ENCODE data around the gene CSNK2A2. TPM values are rescaled to one million over a fixed set of nuclear protein-coding genes. Genes with fewer than 3 reads are reported as not detected.

The CSNK2A2 gene
- total and polyA plus RNA-seq, 9 of the 15 experiments (the other 6 are each of a cell fraction or from before 2014, with no cell fraction given): 20.8 to 109 (median 44.7) TPM

GRCh38 chr16:58116081-58116480, 81.8 kb downstream of the CSNK2A2 start:
- H3K79me2 ChIP-seq (ENCODE audit: control insufficient read depth, insufficient read depth, low read length): peaks cover 49% of the 10 kb centered on the region
- H3K9ac ChIP-seq (ENCODE audit: insufficient read depth in 1 of 2, low read depth in 2 of 2, low read length in 2 of 2): no peak overlapping the region
- ATAC-seq: no peak
- H3K36me3 ChIP-seq (ENCODE audit: control insufficient read depth, insufficient read depth, low read length): peaks cover 48% of the 10 kb centered on the region
- H3K4me2 ChIP-seq (ENCODE audit: insufficient read depth, low read length): no peak overlapping the region
- no peak overlapping the region for H2AFZ ChIP-seq (ENCODE audit: low read depth, low read length)
- WGBS (ENCODE audit: insufficient coverage, low coverage, missing lambda C conversion rate): 83% methylated on average over 6 of the region's 6 CpGs
- H3K27me3 ChIP-seq (ENCODE audit: control insufficient read depth in 2 of 2, insufficient read depth in 2 of 2, low read length in 2 of 2): no peaks in the 10 kb centered on the region
- ChIA-PET POLR2A (interaction anchor here (1.0 to 1.9 kb wide), 3 partner anchors 9 to 13 kb away, joined by 5 to 7 read pairs (median 6); partner anchors contain the start of gene CFAP20), CTCF (ENCODE audit: low intra/inter-chr PET ratio) (interaction anchor here (0.5 kb wide), 1 partner anchor 618 kb away, joined by 3 read pairs; no protein-coding TSS in a partner anchor)
- H3K9me1 ChIP-seq (ENCODE audit: control insufficient read depth, insufficient read depth, low read length): no peaks in the 10 kb centered on the region
- intact Hi-C loops (cut with micrococcal nuclease) (no loop called here), in situ Hi-C loops (cut with MboI) (loop anchor here (5.0 kb wide), 1 partner anchor 84 kb away; no protein-coding TSS in a partner anchor)
- no peaks in the 10 kb centered on the region for H3K9me3 ChIP-seq (replicated peaks; ENCODE audit: control insufficient read depth, insufficient read depth, low read depth, low read length)
- no TSS peak for BruUV-seq (replicated peaks)
- H4K20me1 ChIP-seq (replicated peaks; ENCODE audit: control insufficient read depth, insufficient read depth, low read length): no peaks in the 10 kb centered on the region; the same call in 1 of the 2 replicates
- no peak for DNase-seq (ENCODE audit: extremely low read depth in 1 of 4, low spot score in 3 of 4)
- H3K4me1 ChIP-seq (replicated peaks in 1 of 2; ENCODE audit: control insufficient read depth in 2 of 2, insufficient read depth in 2 of 2, low read length in 2 of 2): peaks cover 2 to 12% of the 10 kb centered on the region in 2 experiments; a peak in 3 of 5 replicates
- no peak overlapping the region for H3K27ac ChIP-seq (ENCODE audit: extremely low read depth, low read depth, low read length)
- TF ChIP-seq PHF8 (IDR thresholded peaks at IDR 0.05; ENCODE audit: borderline replicate concordance, low read length) (no peak), TCF3 (CRISPR knock-in tag; IDR thresholded peaks at IDR 0.05) (no peak), RFX7 (CRISPR knock-in tag; IDR thresholded peaks at IDR 0.05) (no peak), MAFK (IDR thresholded peaks at IDR 0.05; ENCODE audit: low read length) (no peak), CCNT2 (IDR thresholded peaks at IDR 0.05; ENCODE audit: borderline replicate concordance, extremely low read depth, insufficient read length, low read depth, low read length) (no peak), KLF6 (CRISPR knock-in tag; IDR thresholded peaks at IDR 0.05; ENCODE audit: borderline replicate concordance) (no peak)
- TF ChIP-seq, protein P1, sequence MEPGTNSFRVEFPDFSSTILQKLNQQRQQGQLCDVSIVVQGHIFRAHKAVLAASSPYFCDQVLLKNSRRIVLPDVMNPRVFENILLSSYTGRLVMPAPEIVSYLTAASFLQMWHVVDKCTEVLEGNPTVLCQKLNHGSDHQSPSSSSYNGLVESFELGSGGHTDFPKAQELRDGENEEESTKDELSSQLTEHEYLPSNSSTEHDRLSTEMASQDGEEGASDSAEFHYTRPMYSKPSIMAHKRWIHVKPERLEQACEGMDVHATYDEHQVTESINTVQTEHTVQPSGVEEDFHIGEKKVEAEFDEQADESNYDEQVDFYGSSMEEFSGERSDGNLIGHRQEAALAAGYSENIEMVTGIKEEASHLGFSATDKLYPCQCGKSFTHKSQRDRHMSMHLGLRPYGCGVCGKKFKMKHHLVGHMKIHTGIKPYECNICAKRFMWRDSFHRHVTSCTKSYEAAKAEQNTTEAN (CRISPR knock-in tag; IDR thresholded peaks at IDR 0.05): no peak
- TF ChIP-seq, protein P2, sequence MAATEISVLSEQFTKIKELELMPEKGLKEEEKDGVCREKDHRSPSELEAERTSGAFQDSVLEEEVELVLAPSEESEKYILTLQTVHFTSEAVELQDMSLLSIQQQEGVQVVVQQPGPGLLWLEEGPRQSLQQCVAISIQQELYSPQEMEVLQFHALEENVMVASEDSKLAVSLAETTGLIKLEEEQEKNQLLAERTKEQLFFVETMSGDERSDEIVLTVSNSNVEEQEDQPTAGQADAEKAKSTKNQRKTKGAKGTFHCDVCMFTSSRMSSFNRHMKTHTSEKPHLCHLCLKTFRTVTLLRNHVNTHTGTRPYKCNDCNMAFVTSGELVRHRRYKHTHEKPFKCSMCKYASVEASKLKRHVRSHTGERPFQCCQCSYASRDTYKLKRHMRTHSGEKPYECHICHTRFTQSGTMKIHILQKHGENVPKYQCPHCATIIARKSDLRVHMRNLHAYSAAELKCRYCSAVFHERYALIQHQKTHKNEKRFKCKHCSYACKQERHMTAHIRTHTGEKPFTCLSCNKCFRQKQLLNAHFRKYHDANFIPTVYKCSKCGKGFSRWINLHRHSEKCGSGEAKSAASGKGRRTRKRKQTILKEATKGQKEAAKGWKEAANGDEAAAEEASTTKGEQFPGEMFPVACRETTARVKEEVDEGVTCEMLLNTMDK (IDR thresholded peaks at IDR 0.05; ENCODE audit: borderline replicate concordance, insufficient read depth, low read depth, low read length, poor library complexity, severe bottlenecking): no peak
- TF ChIP-seq, protein P3, sequence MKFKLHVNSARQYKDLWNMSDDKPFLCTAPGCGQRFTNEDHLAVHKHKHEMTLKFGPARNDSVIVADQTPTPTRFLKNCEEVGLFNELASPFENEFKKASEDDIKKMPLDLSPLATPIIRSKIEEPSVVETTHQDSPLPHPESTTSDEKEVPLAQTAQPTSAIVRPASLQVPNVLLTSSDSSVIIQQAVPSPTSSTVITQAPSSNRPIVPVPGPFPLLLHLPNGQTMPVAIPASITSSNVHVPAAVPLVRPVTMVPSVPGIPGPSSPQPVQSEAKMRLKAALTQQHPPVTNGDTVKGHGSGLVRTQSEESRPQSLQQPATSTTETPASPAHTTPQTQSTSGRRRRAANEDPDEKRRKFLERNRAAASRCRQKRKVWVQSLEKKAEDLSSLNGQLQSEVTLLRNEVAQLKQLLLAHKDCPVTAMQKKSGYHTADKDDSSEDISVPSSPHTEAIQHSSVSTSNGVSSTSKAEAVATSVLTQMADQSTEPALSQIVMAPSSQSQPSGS (CRISPR knock-in tag; IDR thresholded peaks at IDR 0.05): no peak
- no peak for FAIRE-seq
- H3K4me3 ChIP-seq: no peak overlapping the region

Measured in K562 (cell line).